Measurements from ENCODE around the gene MVB12B. TPM values are rescaled to one million over a fixed set of nuclear protein-coding genes. Genes with fewer than 3 reads are reported as not detected.

The MVB12B gene
- total and polyA plus RNA-seq, 2 of the 8 experiments (the other 6 are each of a cell fraction or from before 2014, with no cell fraction given), result 2.6 to 5.0 TPM

- no peak for TF ChIP-seq CHD7 (IDR thresholded peaks at IDR 0.05; ENCODE audit: insufficient replicate concordance, low read length)
- TF ChIP-seq EZH2 (IDR thresholded peaks at IDR 0.05; ENCODE audit: low read depth, low read length, severe bottlenecking), result no peak
- no peak for TF ChIP-seq ASH2L (IDR thresholded peaks at IDR 0.05; ENCODE audit: low read length)
- TF ChIP-seq EP300 (IDR thresholded peaks at IDR 0.05; ENCODE audit: borderline replicate concordance in 1 of 2, low read depth in 2 of 2, low read length in 2 of 2), result no peak
- TF ChIP-seq TAF1 (IDR thresholded peaks at IDR 0.05; ENCODE audit: low read depth, low read length), result no peak
- no peak for TF ChIP-seq BRCA1 (IDR thresholded peaks at IDR 0.05; ENCODE audit: low read depth, low read length)
- no peak for TF ChIP-seq TCF12 (IDR thresholded peaks at IDR 0.05; ENCODE audit: low read depth, low read length)
These were observed 19.1 kb upstream of the MVB12B start (continued) for GRCh38 chr9:126307322-126308061.
